Keratinocyte (primary cell): ENCODE results near the gene ECM2. TPM values are rescaled to one million over a fixed set of nuclear protein-coding genes. Genes with fewer than 3 reads are reported as not detected.

Source experiments
- DNase-seq: peaks from one replicate; pipeline ENCODE4 v3.0.0-alpha.2; 2011; ENCODE audit warnings: low read depth, missing footprints, low spot score
- FAIRE-seq: peaks from 2 replicates; lab custom pipeline; 2011; peaks lifted over from hg19 to GRCh38; lab: Jason Lieb, UNC
- H2AFZ ChIP-seq: 2 replicates; pipeline ENCODE4 v1.6.0; 2012; ENCODE audit warnings: low read length, control low read depth, inconsistent platforms; ENCODE audit not compliant: control insufficient read depth
- H3K27ac ChIP-seq: 2 replicates; pipeline ENCODE4 v1.5.1; 2011; ENCODE audit warnings: low read length; ENCODE audit not compliant: control insufficient read depth, insufficient read depth
- H3K27me3 ChIP-seq: 3 replicates; pipeline ENCODE4 v1.6.0; 2011; ENCODE audit warnings: low read length; ENCODE audit not compliant: control insufficient read depth, insufficient read depth; ENCODE audit errors: extremely low read depth
- H3K36me3 ChIP-seq, 2 experiments: 2 replicates in 1 of 2; 3 replicates in 1 of 2; pipeline ENCODE4 v1.5.1; 2011; ENCODE audit warnings: low read length in 2 of 2, mild to moderate bottlenecking in 1 of 2; ENCODE audit not compliant: control insufficient read depth in 2 of 2, insufficient read depth in 2 of 2; ENCODE audit errors: extremely low read depth in 1 of 2
- H3K4me1 ChIP-seq: 3 replicates; pipeline ENCODE4 v1.5.1; 2011; ENCODE audit warnings: low read length; ENCODE audit not compliant: control insufficient read depth, insufficient read depth; ENCODE audit errors: extremely low read depth
- H3K4me2 ChIP-seq: 3 replicates; pipeline ENCODE4 v1.6.0; 2011; ENCODE audit warnings: low read depth, low read length; ENCODE audit not compliant: control insufficient read depth, insufficient read depth; ENCODE audit errors: extremely low read depth
- H3K4me3 ChIP-seq, 3 experiments: fragments of 200-600 bp in 1 of 3; sonication (generic) in 1 of 3; 2 replicates in 2 of 3; 3 replicates in 1 of 3; pipeline ENCODE4 v1.5.1; 2011 to 2016; ENCODE audit warnings: low read length in 3 of 3, mild to moderate bottlenecking in 3 of 3, control low read depth in 2 of 3, inconsistent platforms in 1 of 3, low read depth in 1 of 3, mixed read lengths in 1 of 3, mixed run types in 1 of 3, moderate library complexity in 1 of 3; ENCODE audit not compliant: control insufficient read depth in 2 of 3, insufficient read depth in 2 of 3; ENCODE audit errors: extremely low read depth in 1 of 3
- H3K79me2 ChIP-seq: 2 replicates; pipeline ENCODE4 v1.6.0; 2012; ENCODE audit warnings: low read length; ENCODE audit not compliant: control insufficient read depth, insufficient read depth
- H3K9ac ChIP-seq: 3 replicates; pipeline ENCODE4 v1.6.0; 2011; ENCODE audit warnings: low read length; ENCODE audit not compliant: control insufficient read depth, insufficient read depth; ENCODE audit errors: extremely low read depth
- H3K9me1 ChIP-seq: 3 replicates; pipeline ENCODE4 v1.6.0; 2011; ENCODE audit warnings: low read length; ENCODE audit not compliant: control insufficient read depth, insufficient read depth; ENCODE audit errors: extremely low read depth
- H3K9me3 ChIP-seq: 2 replicates; pipeline ENCODE4 v1.5.1; 2012; ENCODE audit warnings: low read depth, low read length; ENCODE audit not compliant: control insufficient read depth
- H4K20me1 ChIP-seq: 3 replicates; pipeline ENCODE4 v1.6.0; 2011; ENCODE audit warnings: low read length; ENCODE audit not compliant: control insufficient read depth, insufficient read depth; ENCODE audit errors: extremely low read depth
- EZH2 ChIP-seq: IDR thresholded peaks from one replicate; pipeline ENCODE4 v1.6.1; 2012; ENCODE audit warnings: inconsistent platforms, mild to moderate bottlenecking, low read length, moderate library complexity
- dilution Hi-C: fragments of 300-500 bp; cut with MboI; formaldehyde crosslinking; loops from one replicate; pipeline ENCODE4 v1.7.0; 2020; ENCODE audit warnings: low sequenced_read_pairs; ENCODE audit not compliant: extremely low pct_ligation_motif_present
- polyA plus RNA-seq, 5 experiments: library from polyadenylated mRNA; depleted of rRNA in 3 of 5; stranded (reverse) in 3 of 5; stranded (forward) in 1 of 5; unstranded in 1 of 5; fragments of >200 nt; gene quantifications; 1 replicate in 1 of 5; 2 replicates in 3 of 5; 3 replicates in 1 of 5; pipeline versions ENCODE4 v1.2.1 to v1.2.3, GENCODE V29; 2011 to 2012; ENCODE audit warnings: missing spikeins in 2 of 5, low read depth in 1 of 5, low replicate concordance in 1 of 5
- TF ChIP-seq, protein P1 (sequence below), 3 experiments: IDR thresholded peaks in 1 of 3; conservative IDR thresholded peaks in 1 of 3; optimal IDR thresholded peaks in 1 of 3; 2 replicates in 2 of 3; 3 replicates in 1 of 3; pipeline versions ENCODE3 to v1.5.1; 2011; ENCODE audit warnings: low read length in 3 of 3, mild to moderate bottlenecking in 3 of 3, moderate library complexity in 2 of 3, control low read depth in 1 of 3, inconsistent platforms in 1 of 3; ENCODE audit not compliant: insufficient read depth in 2 of 3; ENCODE audit errors: extremely low read depth in 1 of 3

Gene ECM2
- polyA plus RNA-seq, 1 donor (not counting 4 experiments of a cell fraction or from before 2014, with no cell fraction given), result 0.75 TPM

DNA sequence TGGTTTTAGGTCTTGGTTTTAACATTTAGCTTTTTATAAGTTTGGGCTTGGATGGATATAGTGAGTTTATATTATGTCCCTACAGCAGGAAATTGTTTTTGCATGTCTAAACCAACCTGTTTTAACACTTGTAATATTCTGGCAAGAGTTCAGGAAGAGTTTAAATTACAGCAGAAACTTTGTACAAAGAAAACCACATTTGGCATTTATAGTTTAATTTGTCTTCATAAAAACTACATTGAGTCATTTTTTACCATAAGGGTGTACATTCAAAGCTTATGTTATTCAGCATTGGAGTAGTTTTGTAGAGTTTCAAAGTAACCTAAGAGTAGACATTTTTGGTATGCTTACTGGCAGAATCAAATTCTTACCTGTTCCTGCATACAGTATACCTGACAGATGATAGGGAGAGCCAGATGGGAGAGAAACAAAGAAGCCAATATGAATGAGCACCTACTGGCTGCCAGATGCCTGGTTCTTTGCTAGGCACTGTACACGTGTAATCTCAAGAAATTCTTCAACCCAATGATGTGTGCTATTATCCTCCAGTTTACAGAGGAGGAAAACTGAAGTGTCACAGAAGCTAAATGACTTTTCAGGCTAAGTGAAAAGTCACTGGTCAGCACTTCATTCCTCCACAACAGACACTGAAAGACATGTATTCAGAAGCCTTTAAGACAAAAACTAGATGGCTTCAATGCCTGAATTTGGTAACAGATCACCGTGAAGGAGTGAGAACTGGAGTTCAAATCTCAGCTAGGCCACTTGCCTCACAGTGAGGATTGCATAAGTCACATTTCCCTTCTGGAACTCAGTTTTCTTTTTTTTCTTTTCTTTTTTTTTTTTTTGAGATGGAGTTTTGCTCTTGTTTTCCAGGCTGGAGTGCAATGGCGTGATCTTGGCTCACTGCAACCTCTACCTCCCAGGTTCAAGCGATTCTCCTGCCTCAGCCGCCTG lies 25.9 kb upstream of the ECM2 start:
- Histone ChIP-seq H3K36me3 (no peaks in the 10 kb centered on the region), H3K79me2 (no peaks in the 10 kb centered on the region), H3K4me3 (no peak overlapping the region), H3K9ac (no peak overlapping the region), H2AFZ (no peak overlapping the region), H3K27ac (no peak overlapping the region), H3K4me2 (no peak overlapping the region), H3K9me3 (no peaks in the 10 kb centered on the region), H4K20me1 (no peaks in the 10 kb centered on the region), H3K4me1 (peaks cover 9% of the 10 kb centered on the region), H3K9me1 (no peaks in the 10 kb centered on the region), H3K27me3 (no peaks in the 10 kb centered on the region)
- dilution Hi-C loops, result no loop called here
- TF ChIP-seq, protein P1, sequence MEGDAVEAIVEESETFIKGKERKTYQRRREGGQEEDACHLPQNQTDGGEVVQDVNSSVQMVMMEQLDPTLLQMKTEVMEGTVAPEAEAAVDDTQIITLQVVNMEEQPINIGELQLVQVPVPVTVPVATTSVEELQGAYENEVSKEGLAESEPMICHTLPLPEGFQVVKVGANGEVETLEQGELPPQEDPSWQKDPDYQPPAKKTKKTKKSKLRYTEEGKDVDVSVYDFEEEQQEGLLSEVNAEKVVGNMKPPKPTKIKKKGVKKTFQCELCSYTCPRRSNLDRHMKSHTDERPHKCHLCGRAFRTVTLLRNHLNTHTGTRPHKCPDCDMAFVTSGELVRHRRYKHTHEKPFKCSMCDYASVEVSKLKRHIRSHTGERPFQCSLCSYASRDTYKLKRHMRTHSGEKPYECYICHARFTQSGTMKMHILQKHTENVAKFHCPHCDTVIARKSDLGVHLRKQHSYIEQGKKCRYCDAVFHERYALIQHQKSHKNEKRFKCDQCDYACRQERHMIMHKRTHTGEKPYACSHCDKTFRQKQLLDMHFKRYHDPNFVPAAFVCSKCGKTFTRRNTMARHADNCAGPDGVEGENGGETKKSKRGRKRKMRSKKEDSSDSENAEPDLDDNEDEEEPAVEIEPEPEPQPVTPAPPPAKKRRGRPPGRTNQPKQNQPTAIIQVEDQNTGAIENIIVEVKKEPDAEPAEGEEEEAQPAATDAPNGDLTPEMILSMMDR (optimal IDR thresholded peaks at IDR 0.05 in 1 of 3, IDR thresholded peaks at IDR 0.05 in 1 of 3, conservative IDR thresholded peaks at IDR 0.05 in 1 of 3; ENCODE audit: extremely low read depth in 1 of 3, insufficient read depth in 2 of 3, low read length in 3 of 3), result no peak
- TF ChIP-seq EZH2, result no peak
- no peak for FAIRE-seq
- no peak for DNase-seq

DNA sequence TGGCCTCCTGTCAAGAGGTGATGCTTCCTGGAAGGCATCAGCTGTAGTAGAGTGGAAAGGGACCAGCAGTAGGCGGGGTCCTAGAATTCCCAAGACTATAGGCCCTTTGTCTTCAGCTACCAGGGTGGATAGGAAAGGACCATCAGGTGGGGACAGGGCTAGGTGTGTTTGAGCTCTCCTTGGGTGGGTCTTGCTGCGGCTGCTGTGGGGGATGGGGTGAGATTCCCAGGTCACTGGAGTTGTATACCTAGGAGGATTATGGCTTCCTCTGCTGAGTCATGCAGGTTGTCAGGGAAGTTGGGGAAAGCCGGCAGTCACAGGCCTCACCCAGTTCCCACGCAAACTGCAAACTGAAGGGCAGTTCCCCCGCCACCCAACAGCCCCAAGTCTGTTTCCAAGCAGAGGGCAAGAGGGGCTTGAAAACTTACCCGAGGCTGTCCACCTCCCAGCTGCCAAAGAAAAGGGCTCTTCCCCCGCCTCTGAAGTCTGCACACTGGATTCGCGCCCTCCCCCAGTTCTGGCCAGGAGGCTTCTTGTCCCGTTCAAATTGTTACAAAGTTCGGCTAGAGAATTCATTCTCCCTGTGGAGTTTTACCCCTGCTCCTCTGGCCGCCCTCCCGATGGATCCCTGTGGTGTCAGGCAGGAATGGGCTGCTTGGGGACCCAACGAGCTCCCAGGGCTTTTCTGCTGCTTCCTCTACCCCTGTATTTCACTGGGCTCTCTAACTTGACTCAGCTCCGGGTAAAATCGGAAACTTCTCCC lies 23.0 kb upstream of the ECM2 start:
- no peaks in the 10 kb centered on the region for H3K79me2 ChIP-seq
- no peaks in the 10 kb centered on the region for H3K9me1 ChIP-seq
- H3K4me3 ChIP-seq, result no peak overlapping the region
- FAIRE-seq (no peak), DNase-seq (no peak)
- H3K4me1 ChIP-seq, result peaks cover 9% of the 10 kb centered on the region
- no peaks in the 10 kb centered on the region for H3K9me3 ChIP-seq
- H3K36me3 ChIP-seq, result no peaks in the 10 kb centered on the region
- dilution Hi-C loops, result no loop called here
- no peak overlapping the region for H3K9ac ChIP-seq
- H2AFZ ChIP-seq, result no peak overlapping the region
- no peaks in the 10 kb centered on the region for H3K27me3 ChIP-seq
- H3K27ac ChIP-seq, result no peak overlapping the region
- H3K4me2 ChIP-seq, result no peak overlapping the region
- no peaks in the 10 kb centered on the region for H4K20me1 ChIP-seq
- TF ChIP-seq, protein P1 (optimal IDR thresholded peaks at IDR 0.05 in 1 of 3, IDR thresholded peaks at IDR 0.05 in 1 of 3, conservative IDR thresholded peaks at IDR 0.05 in 1 of 3; ENCODE audit: extremely low read depth in 1 of 3, insufficient read depth in 2 of 3, low read length in 3 of 3), result no peak
- no peak for TF ChIP-seq EZH2
